Liver (tissue), 9 donors: ENCODE measurements around the gene TAP1. TPM values are rescaled to one million over a fixed set of nuclear protein-coding genes. Genes with fewer than 3 reads are reported as not detected.

ENCODE experiments used
- DNase-seq: peaks from one replicate; pipeline ENCODE4 v3.0.0-alpha.2; 2017; ENCODE audit warnings: low spot score
- H3K27ac ChIP-seq, 2 donors: one replicate each; pipeline ENCODE4 v1.7.0; 2013; ENCODE audit warnings: inconsistent platforms in 2 of 2, low read length in 2 of 2, control low read depth in 1 of 2, low read depth in 1 of 2, mild to moderate bottlenecking in 1 of 2
- H3K27me3 ChIP-seq, 4 donors: one replicate each; pipeline versions ENCODE4 v1.6.1 to v1.7.0; 2013; ENCODE audit warnings: low read length in 3 of 4, inconsistent platforms in 1 of 4, mild to moderate bottlenecking in 1 of 4, moderate library complexity in 1 of 4; ENCODE audit not compliant: control insufficient read depth in 4 of 4, insufficient read depth in 4 of 4
- H3K36me3 ChIP-seq, 4 donors: one replicate each; pipeline versions ENCODE4 v1.6.1 to v1.7.0; 2013; ENCODE audit warnings: low read length in 3 of 4, mild to moderate bottlenecking in 3 of 4, low read depth in 1 of 4, moderate library complexity in 1 of 4; ENCODE audit not compliant: control insufficient read depth in 4 of 4, insufficient read depth in 3 of 4
- H3K4me1 ChIP-seq, 4 donors: one replicate each; pipeline versions ENCODE4 v1.6.1 to v1.7.0; 2013; ENCODE audit warnings: low read length in 3 of 4, mild to moderate bottlenecking in 3 of 4, moderate library complexity in 1 of 4; ENCODE audit not compliant: control insufficient read depth in 4 of 4, insufficient read depth in 4 of 4
- H3K4me3 ChIP-seq, 3 donors: one replicate each; pipeline versions ENCODE4 v1.6.1 to v1.7.0; 2013; ENCODE audit warnings: low read length in 3 of 3, control low read depth in 1 of 3, low read depth in 1 of 3, mild to moderate bottlenecking in 1 of 3
- H3K9ac ChIP-seq, 2 donors: one replicate each; pipeline ENCODE4 v1.7.0; 2013; ENCODE audit warnings: low read length in 2 of 2, mild to moderate bottlenecking in 2 of 2, moderate library complexity in 2 of 2, control low read depth in 1 of 2, low read depth in 1 of 2
- H3K9me3 ChIP-seq, 4 donors: one replicate each; pipeline versions ENCODE4 v1.6.1 to v1.7.0; 2013; ENCODE audit warnings: low read length in 3 of 4; ENCODE audit not compliant: control insufficient read depth in 4 of 4
- ATF3 ChIP-seq: IDR thresholded peaks from 2 replicates; pipeline ENCODE4 v1.6.1; 2016; ENCODE audit warnings: antibody characterized with exemption
- CTCF ChIP-seq: fragments of 150-350 bp; IDR thresholded peaks from 2 replicates; pipeline ENCODE4 v1.5.1; 2017; ENCODE audit warnings: improper control_type of control experiment, low read depth, low read length; ENCODE audit not compliant: missing input control
- EGR1 ChIP-seq, 2 donors: IDR thresholded peaks; 2 replicates each; pipeline ENCODE4 v1.6.1; 2016 to 2018; ENCODE audit warnings: antibody characterized with exemption in 2 of 2, low read depth in 2 of 2
- FOXA1 ChIP-seq: IDR thresholded peaks from 2 replicates; pipeline ENCODE4 v1.6.1; 2016; ENCODE audit warnings: antibody characterized with exemption
- FOXA2 ChIP-seq: IDR thresholded peaks from 2 replicates; pipeline ENCODE4 v1.6.1; 2016; ENCODE audit warnings: antibody characterized with exemption
- GABPA ChIP-seq, 2 donors: IDR thresholded peaks in 1 of 2; conservative IDR thresholded peaks in 1 of 2; 2 replicates each; pipeline ENCODE4 v1.6.1; 2016; ENCODE audit warnings: antibody characterized with exemption in 2 of 2, mild to moderate bottlenecking in 1 of 2, moderate library complexity in 1 of 2
- HNF4A ChIP-seq, 2 donors: conservative IDR thresholded peaks; 2 replicates each; pipeline ENCODE4 v1.6.1; 2016; ENCODE audit warnings: antibody characterized with exemption in 2 of 2, mild to moderate bottlenecking in 2 of 2
- HNF4G ChIP-seq: IDR thresholded peaks from 2 replicates; pipeline ENCODE4 v1.6.1; 2016; ENCODE audit warnings: antibody characterized with exemption
- JUND ChIP-seq, 2 donors: IDR thresholded peaks; 2 replicates each; pipeline ENCODE4 v1.6.1; 2016; ENCODE audit warnings: antibody characterized with exemption in 2 of 2
- MAX ChIP-seq: IDR thresholded peaks from 2 replicates; pipeline ENCODE4 v1.6.1; 2016; ENCODE audit warnings: antibody characterized with exemption
- NR2F2 ChIP-seq: IDR thresholded peaks from 2 replicates; pipeline ENCODE4 v1.6.1; 2016; ENCODE audit warnings: antibody characterized with exemption
- REST ChIP-seq: IDR thresholded peaks from 2 replicates; pipeline ENCODE4 v1.6.1; 2016; ENCODE audit warnings: antibody characterized with exemption, mild to moderate bottlenecking
- RXRA ChIP-seq, 2 donors: IDR thresholded peaks; 2 replicates each; pipeline ENCODE4 v1.6.1; 2017 to 2018; ENCODE audit warnings: antibody characterized with exemption in 2 of 2, mild to moderate bottlenecking in 1 of 2
- SP1 ChIP-seq: IDR thresholded peaks from 2 replicates; pipeline ENCODE4 v1.6.1; 2018; ENCODE audit warnings: antibody characterized with exemption, mild to moderate bottlenecking
- TAF1 ChIP-seq: conservative IDR thresholded peaks from 2 replicates; pipeline ENCODE4 v1.6.1; 2016; ENCODE audit warnings: antibody characterized with exemption, mild to moderate bottlenecking
- YY1 ChIP-seq: IDR thresholded peaks from 2 replicates; pipeline ENCODE4 v1.6.1; 2016; ENCODE audit warnings: antibody characterized with exemption, mild to moderate bottlenecking
- ZBTB33 ChIP-seq: IDR thresholded peaks from 2 replicates; pipeline ENCODE4 v1.6.1; 2016; ENCODE audit warnings: antibody characterized with exemption
- WGBS: extraction: QIAGEN DNeasy Blood & Tissue Kit; methylation state at CpG from one replicate; pipeline ENCODE4 v1.1.7; 2013; 5-methylcytosine and 5-hydroxymethylcytosine counted together
- polyA plus RNA-seq, 2 donors: library from polyadenylated mRNA; stranded (reverse) in 1 of 2; unstranded in 1 of 2; fragments of 200-250 nt in 1 of 2; fragments of >200 nt in 1 of 2; fragmentation: Nextera tagmentation in 1 of 2; extraction: Ambion mirVana in 1 of 2; gene quantifications; one replicate each; pipeline versions ENCODE4 v1.2.1 to v1.2.3, GENCODE V29; 2013 to 2015
- total RNA-seq, 2 donors: library from RNA; depleted of rRNA; stranded (reverse); fragments of >200 nt; gene quantifications; one replicate each; pipeline ENCODE4 v1.2.3, GENCODE V29; 2014
- donor health status: healthy.
- donor health status: healthy.
- donor health status: healthy.
- donor health status: healthy.
- donor health status: healthy.

The TAP1 gene
- total and polyA plus RNA-seq, 4 donors = 9.8 to 18.2 (median 12.3) TPM

GRCh38 chr6:32862725-32863124 is 9.2 kb upstream of the TAP1 start:
- Histone ChIP-seq H3K27me3 (no peaks in the 10 kb centered on the region), H3K27ac (no peak overlapping the region), H3K9me3 (no peaks in the 10 kb centered on the region), H3K4me3 (no peak overlapping the region), H3K9ac (no peak overlapping the region), H3K36me3 (peaks cover 2 to 19% (median 18%) of the 10 kb centered on the region in 4 donors), H3K4me1 (peaks cover 0 to 2% (median 0%) of the 10 kb centered on the region in 4 donors)
- TF ChIP-seq ZBTB33 (no peak), YY1 (no peak), REST (no peak), TAF1 (no peak), EGR1 (IDR thresholded peaks at IDR 0.05; ENCODE audit: low read depth in 2 of 2) (no peak), HNF4G (no peak), MAX (no peak)
- 75% methylated on average over 3 of the region's 3 CpGs for WGBS
- no peak for DNase-seq

GRCh38 chr6:32860674-32861073 is 7.2 kb upstream of the TAP1 start:
- Histone ChIP-seq H3K4me1 (peaks cover 0 to 2% (median 0%) of the 10 kb centered on the region in 4 donors), H3K9ac (no peak overlapping the region), H3K9me3 (no peaks in the 10 kb centered on the region), H3K36me3 (peaks cover 2 to 24% (median 21%) of the 10 kb centered on the region in 4 donors), H3K4me3 (no peak overlapping the region), H3K27me3 (no peaks in the 10 kb centered on the region), H3K27ac (no peak overlapping the region)
- DNase-seq = no peak
- TF ChIP-seq NR2F2 (no peak), FOXA1 (no peak), ZBTB33 (no peak), EGR1 (IDR thresholded peaks at IDR 0.05; ENCODE audit: low read depth in 2 of 2) (no peak), GABPA (IDR thresholded peaks at IDR 0.05 in 1 of 2, conservative IDR thresholded peaks at IDR 0.05 in 1 of 2) (no peak), HNF4A (conservative IDR thresholded peaks at IDR 0.05) (no peak), SP1 (no peak), RXRA (IDR thresholded peaks at IDR 0.05) (no peak), REST (no peak), CTCF (no peak), ATF3 (no peak), MAX (no peak), FOXA2 (no peak), HNF4G (no peak), JUND (IDR thresholded peaks at IDR 0.05) (no peak)
- WGBS = 88% methylated on average over 1 of the region's 1 CpG
